Endothelial cell (in vitro differentiated cells): ENCODE measurements around the gene ZFAND3. TPM values are rescaled to one million over a fixed set of nuclear protein-coding genes. Genes with fewer than 3 reads are reported as not detected.
A peak's percentile ranks its signal among the peaks of the same experiment; 100 is the strongest.

Experiments
- DNase-seq: peaks from one replicate; pipeline ENCODE4 v3.0.0; 2021; ENCODE audit warnings: low spot score
- H3K27ac Mint-ChIP-seq: one replicate; pipeline ENCODE4 v1.8.0; 2021; ENCODE audit warnings: mixed read lengths, inconsistent platforms; ENCODE audit not compliant: unreplicated experiment
- H3K27me3 Mint-ChIP-seq: one replicate; pipeline ENCODE4 v1.8.0; 2021; ENCODE audit warnings: mild to moderate bottlenecking, moderate library complexity, mixed read lengths, inconsistent platforms; ENCODE audit not compliant: unreplicated experiment
- H3K36me3 Mint-ChIP-seq: one replicate; pipeline ENCODE4 v1.8.0; 2021; ENCODE audit warnings: mild to moderate bottlenecking, low read depth, mixed read lengths, inconsistent platforms; ENCODE audit not compliant: unreplicated experiment
- H3K4me1 Mint-ChIP-seq: one replicate; pipeline ENCODE4 v1.8.0; 2021; ENCODE audit warnings: mild to moderate bottlenecking, mixed read lengths, inconsistent platforms; ENCODE audit not compliant: unreplicated experiment
- H3K4me3 Mint-ChIP-seq: one replicate; pipeline ENCODE4 v1.8.0; 2021; ENCODE audit warnings: mild to moderate bottlenecking, mixed read lengths, inconsistent platforms; ENCODE audit not compliant: unreplicated experiment
- H3K9me3 Mint-ChIP-seq: one replicate; pipeline ENCODE4 v1.8.0; 2021; ENCODE audit warnings: mixed read lengths, inconsistent platforms; ENCODE audit not compliant: unreplicated experiment
- total RNA-seq: library from RNA; stranded (reverse); fragmentation: NEBNext Ultra II Directional; extraction: Animal tissue kit (Norgen Biotek cat#: 25700); gene quantifications from one replicate; pipeline ENCODE4 v1.2.1, GENCODE V29; 2021; ENCODE audit not compliant: unreplicated experiment
- TF ChIP-seq, protein P1 (sequence below): fragments of 200-600 bp; sonication (generic); IDR thresholded peaks from one replicate; pipeline ENCODE4 v1.5.0; 2021; ENCODE audit warnings: antibody characterized with exemption; ENCODE audit not compliant: unreplicated experiment

The ZFAND3 gene
- total RNA-seq, 1 donor from 2014 or later: 96.3 TPM

DNA sequence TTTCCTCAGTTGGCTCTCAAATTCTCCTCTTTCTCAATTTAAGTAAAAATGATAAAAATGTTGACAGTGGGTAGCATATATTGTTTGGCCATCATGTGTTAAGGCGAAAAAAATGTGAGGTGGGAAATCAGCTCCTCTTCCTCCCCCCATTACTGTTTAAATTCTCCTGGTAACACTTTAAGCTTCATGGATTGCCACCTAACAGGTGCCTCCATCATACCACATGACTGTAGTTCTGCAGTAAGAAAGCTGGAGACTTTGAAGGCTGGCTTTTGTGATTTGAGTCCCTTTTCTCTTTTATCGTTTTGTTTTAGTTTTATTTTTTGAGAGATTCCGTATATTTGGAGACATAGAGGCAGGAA, 1.2 kb downstream of the ZFAND3 start:
- Mint-ChIP-seq H3K27me3 (peaks cover 14% of the 10 kb centered on the region), H3K27ac (peak overlapping the region; percentile 97), H3K36me3 (peaks cover 3% of the 10 kb centered on the region), H3K4me1 (peaks cover 47% of the 10 kb centered on the region), H3K9me3 (no peaks in the 10 kb centered on the region), H3K4me3 (peak overlapping the region; percentile 98)
- TF ChIP-seq, protein P1, sequence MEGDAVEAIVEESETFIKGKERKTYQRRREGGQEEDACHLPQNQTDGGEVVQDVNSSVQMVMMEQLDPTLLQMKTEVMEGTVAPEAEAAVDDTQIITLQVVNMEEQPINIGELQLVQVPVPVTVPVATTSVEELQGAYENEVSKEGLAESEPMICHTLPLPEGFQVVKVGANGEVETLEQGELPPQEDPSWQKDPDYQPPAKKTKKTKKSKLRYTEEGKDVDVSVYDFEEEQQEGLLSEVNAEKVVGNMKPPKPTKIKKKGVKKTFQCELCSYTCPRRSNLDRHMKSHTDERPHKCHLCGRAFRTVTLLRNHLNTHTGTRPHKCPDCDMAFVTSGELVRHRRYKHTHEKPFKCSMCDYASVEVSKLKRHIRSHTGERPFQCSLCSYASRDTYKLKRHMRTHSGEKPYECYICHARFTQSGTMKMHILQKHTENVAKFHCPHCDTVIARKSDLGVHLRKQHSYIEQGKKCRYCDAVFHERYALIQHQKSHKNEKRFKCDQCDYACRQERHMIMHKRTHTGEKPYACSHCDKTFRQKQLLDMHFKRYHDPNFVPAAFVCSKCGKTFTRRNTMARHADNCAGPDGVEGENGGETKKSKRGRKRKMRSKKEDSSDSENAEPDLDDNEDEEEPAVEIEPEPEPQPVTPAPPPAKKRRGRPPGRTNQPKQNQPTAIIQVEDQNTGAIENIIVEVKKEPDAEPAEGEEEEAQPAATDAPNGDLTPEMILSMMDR: no peak
- no peak for DNase-seq

DNA sequence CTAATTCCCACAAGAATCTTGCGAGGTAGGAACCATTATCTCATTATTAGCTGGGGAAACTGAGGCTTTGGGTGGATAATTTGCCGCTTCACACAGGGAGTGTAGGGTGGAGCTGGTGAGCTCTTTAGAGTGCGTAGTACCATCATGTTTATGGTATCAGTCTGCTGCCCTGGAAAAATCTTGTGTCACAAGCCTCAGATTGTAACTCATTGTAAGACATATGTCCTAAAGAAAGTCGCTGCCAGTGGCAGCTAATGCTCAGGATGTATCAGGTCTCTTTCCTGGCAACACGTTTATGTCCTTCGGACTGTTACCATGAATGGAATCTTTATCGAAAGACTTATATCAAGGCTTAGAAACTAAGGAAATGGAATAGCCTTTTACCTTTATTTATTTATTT, 1.9 kb downstream of the ZFAND3 start:
- Mint-ChIP-seq H3K4me1 (peaks cover 47% of the 10 kb centered on the region), H3K27me3 (peaks cover 14% of the 10 kb centered on the region), H3K9me3 (no peaks in the 10 kb centered on the region), H3K27ac (peak overlapping the region; percentile 97), H3K36me3 (peaks cover 3% of the 10 kb centered on the region), H3K4me3 (peak overlapping the region; percentile 98)
- no peak for DNase-seq
- TF ChIP-seq, protein P1: no peak

DNA sequence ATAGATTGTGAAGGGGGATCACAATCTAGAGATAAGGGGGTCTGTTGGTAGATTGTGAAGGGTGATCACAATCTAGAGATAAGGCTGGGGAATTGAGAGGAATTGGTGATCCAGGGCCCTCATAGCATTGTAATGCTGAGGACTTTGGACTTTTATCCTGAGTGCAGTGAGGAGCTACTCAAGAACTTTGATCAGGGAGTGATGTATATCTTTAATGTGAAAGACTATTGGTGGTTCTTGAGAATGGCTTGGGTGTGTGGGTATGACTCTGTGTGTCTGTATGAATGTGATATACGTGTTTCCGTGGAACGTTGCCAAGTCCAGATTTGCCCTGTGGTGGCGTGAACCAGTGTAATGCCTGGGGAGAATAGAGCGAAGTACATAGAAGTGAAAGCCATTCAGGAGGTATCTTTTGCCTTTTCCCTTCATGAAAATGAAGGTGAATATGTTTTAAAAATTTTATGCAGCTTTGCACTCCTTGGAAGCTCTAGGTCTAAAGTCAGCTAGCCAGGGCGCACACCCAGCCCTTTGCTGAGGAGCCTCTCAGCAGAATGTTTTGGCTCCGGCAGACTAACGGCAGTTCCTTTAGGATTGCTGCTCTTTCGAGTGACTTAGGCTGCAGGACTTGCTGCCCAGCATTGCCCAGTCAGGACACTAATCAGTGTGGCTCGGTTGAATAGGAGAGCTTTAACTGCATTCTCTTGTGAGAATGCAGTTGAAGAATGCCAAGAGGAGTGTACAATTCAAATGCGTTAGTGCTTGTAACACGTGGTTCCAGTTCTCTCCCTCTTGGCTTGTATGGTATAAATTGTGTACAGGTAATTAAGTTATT, 3.5 kb downstream of the ZFAND3 start:
- TF ChIP-seq, protein P1: no peak
- Mint-ChIP-seq H3K9me3 (no peaks in the 10 kb centered on the region), H3K4me1 (peaks cover 49% of the 10 kb centered on the region), H3K4me3 (peak overlapping the region; percentile 45), H3K27me3 (peaks cover 14% of the 10 kb centered on the region), H3K36me3 (peaks cover 3% of the 10 kb centered on the region), H3K27ac (peak overlapping the region; percentile 26)
- DNase-seq: no peak

DNA sequence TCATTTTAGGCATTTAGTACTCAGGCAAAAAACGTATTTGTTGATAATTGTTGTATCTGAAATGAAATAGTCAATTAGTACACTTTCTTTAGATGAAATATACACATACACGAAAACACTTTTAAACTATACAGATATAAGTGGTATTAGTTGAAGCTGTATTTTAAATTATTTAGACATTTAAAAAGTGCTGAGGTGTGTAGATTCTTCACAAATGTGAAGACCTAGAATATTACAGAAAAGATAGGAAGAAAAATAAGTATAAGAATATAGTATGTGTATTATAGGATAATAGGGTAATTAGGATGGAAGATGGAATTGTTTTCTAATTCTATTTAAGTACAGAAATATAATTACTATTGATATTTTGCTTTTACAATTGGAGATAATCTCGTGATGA, 4.6 kb downstream of the ZFAND3 start:
- H3K27ac Mint-ChIP-seq: no peak overlapping the region
- peaks cover 41% of the 10 kb centered on the region for H3K4me1 Mint-ChIP-seq
- TF ChIP-seq, protein P1: no peak
- H3K27me3 Mint-ChIP-seq: peaks cover 8% of the 10 kb centered on the region
- H3K36me3 Mint-ChIP-seq: peaks cover 3% of the 10 kb centered on the region
- no peak for DNase-seq
- H3K4me3 Mint-ChIP-seq: no peak overlapping the region
- H3K9me3 Mint-ChIP-seq: no peaks in the 10 kb centered on the region

DNA sequence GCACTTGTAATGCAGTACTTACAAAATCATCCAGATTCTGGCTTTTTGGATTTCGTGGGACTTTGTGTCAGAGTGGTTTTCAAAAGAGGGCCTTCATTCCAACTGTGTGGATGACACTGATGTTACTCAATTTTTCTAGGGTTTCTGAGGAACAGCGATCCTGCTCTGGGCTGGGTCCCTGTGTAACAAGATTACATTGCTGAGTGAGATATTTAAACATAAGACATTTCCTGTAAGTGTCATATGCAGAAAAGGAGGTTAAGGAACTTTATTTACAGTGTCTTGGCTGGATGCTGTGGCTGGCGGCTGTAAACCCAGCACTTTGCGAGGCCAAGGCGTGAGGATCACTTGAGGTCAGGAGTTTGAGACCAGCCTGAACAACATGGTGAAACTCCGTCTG, 6.7 kb downstream of the ZFAND3 start:
- TF ChIP-seq, protein P1: no peak
- no peak overlapping the region for H3K4me3 Mint-ChIP-seq
- no peak overlapping the region for H3K27ac Mint-ChIP-seq
- no peaks in the 10 kb centered on the region for H3K36me3 Mint-ChIP-seq
- no peaks in the 10 kb centered on the region for H3K9me3 Mint-ChIP-seq
- H3K4me1 Mint-ChIP-seq: peaks cover 37% of the 10 kb centered on the region
- H3K27me3 Mint-ChIP-seq: peaks cover 2% of the 10 kb centered on the region
- no peak for DNase-seq
